ENCODE results near the gene FUCA2. TPM values are rescaled to one million over a fixed set of nuclear protein-coding genes. Genes with fewer than 3 reads are reported as not detected.

The FUCA2 gene
- total RNA-seq, 1 donor from 2014 or later, result 52.3 TPM

DNA sequence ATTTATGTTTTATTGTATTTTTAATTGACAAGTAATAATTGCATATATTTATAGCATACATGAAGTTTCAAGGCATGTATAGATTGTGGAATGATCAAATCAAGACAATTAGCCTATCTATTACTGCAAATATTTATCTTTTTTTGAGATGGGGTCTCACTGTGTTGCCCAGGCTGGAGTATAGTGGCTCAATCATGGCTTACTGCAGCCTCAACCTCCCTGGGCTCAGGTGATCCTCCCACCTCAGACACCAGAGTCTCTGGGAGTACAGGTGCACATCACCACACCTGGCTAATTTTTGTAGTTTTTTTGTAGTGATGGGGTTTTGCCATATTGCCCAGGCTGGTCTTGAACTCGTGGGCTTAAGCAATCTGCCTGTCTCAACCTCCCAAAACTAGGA lies 16.2 kb upstream of the FUCA2 start:
- H3K36me3 Mint-ChIP-seq (ENCODE audit: low read depth), result no peaks in the 10 kb centered on the region
- no peak for TF ChIP-seq CTCF (conservative IDR thresholded peaks at IDR 0.05)
- H3K9me3 Mint-ChIP-seq, result no peaks in the 10 kb centered on the region
- H3K4me1 Mint-ChIP-seq, result no peaks in the 10 kb centered on the region
- no peak overlapping the region for H3K4me3 Mint-ChIP-seq
- no peaks in the 10 kb centered on the region for H3K27me3 Mint-ChIP-seq (ENCODE audit: low read depth)
- no peak for DNase-seq (ENCODE audit: low read depth, low spot score)
- no peak overlapping the region for H3K27ac Mint-ChIP-seq (ENCODE audit: unreplicated experiment)

DNA sequence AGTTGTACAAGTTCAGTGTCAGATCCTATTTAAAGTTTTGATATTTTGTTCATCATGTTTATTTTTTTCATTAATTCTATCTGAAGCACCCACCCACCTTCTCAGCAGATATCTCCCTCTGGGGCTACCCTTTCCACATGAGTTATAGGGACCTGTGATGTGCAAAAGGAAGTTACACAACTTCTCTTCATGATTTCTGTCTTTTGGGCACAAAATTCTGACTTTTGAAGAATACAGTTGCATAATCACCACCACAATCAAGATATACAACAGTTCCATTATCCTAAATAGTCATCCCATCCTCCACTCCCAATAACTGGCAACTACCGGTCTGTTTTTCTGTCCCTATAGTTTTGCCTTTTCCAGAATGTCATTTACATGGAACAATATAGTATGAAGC lies 13.8 kb upstream of the FUCA2 start:
- Mint-ChIP-seq H3K9me3 (no peaks in the 10 kb centered on the region), H3K4me1 (no peaks in the 10 kb centered on the region), H3K27me3 (ENCODE audit: low read depth) (no peaks in the 10 kb centered on the region), H3K36me3 (ENCODE audit: low read depth) (no peaks in the 10 kb centered on the region), H3K27ac (ENCODE audit: unreplicated experiment) (no peak overlapping the region), H3K4me3 (no peak overlapping the region)
- DNase-seq (ENCODE audit: low read depth, low spot score), result no peak
- TF ChIP-seq CTCF (conservative IDR thresholded peaks at IDR 0.05), result no peak

- no peak for DNase-seq (ENCODE audit: low read depth, low spot score)
- Mint-ChIP-seq H3K4me1 (no peaks in the 10 kb centered on the region), H3K36me3 (ENCODE audit: low read depth) (no peaks in the 10 kb centered on the region), H3K4me3 (no peak overlapping the region), H3K27ac (ENCODE audit: unreplicated experiment) (no peak overlapping the region), H3K9me3 (no peaks in the 10 kb centered on the region), H3K27me3 (ENCODE audit: low read depth) (peaks cover 2% of the 10 kb centered on the region)
- no peak for TF ChIP-seq CTCF (conservative IDR thresholded peaks at IDR 0.05)
Observed at GRCh38 chr6:143522039-143522600, 10.6 kb upstream of the FUCA2 start.

DNA sequence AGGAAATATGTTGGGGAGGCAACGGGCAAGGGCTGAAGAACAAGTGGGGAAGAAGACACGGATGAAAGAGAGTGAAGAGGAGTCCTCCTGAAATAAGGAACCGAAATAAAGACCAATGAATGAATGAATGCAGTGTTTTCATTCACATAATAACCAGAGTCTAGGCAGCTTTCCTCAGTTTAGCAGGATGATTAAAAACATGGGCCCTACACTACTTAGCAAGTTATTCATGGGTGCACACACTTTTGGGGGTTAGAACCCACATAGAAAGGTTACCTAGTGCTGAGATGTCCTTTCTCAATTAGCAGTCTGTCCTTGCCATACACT lies 5.9 kb upstream of the FUCA2 start:
- TF ChIP-seq CTCF (conservative IDR thresholded peaks at IDR 0.05), result no peak
- Mint-ChIP-seq H3K27ac (ENCODE audit: unreplicated experiment) (no peak overlapping the region), H3K4me3 (no peak overlapping the region), H3K4me1 (peaks cover 4% of the 10 kb centered on the region), H3K9me3 (peaks cover 2% of the 10 kb centered on the region), H3K27me3 (ENCODE audit: low read depth) (peaks cover 6% of the 10 kb centered on the region), H3K36me3 (ENCODE audit: low read depth) (no peaks in the 10 kb centered on the region)
- no peak for DNase-seq (ENCODE audit: low read depth, low spot score)

DNA sequence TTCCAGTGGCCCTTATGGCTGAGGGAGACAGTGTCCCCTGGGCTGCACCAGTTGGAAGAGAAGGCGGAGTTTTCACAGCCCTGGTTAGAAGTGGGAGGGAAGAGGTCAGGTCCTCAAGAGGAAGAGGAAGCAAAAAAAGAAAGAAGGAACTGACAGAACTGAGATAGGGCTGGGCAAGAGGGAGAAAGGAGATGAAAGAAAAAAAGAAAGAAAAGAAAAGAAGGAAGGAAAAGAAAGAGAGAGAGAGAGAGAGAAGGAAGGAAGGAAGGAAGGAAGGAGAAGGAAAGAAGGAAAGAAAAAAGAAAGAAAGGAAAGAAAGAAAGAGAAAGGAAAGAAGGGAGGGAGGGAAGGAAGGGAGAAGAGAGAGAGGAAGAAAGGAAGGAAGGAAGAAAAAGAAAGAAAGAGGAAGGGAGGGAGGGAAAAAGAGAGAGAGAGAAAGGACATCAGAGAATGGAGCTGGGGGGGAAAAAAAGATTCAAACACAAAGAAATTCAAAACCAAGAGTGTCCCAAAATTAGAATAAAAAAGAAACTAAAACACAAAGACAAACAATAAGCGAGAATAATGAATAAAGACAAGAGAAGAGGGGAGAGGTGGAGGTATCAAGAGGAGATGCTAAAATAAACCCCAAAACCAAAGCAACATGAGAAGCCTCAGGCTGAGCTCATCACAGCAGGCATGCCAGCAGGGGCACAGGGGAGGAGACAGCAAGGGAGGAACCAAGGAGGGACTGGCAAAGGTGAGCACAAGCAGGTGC lies 5.3 kb upstream of the FUCA2 start:
- Mint-ChIP-seq H3K4me3 (no peak overlapping the region), H3K27ac (ENCODE audit: unreplicated experiment) (no peak overlapping the region), H3K4me1 (peaks cover 7% of the 10 kb centered on the region), H3K27me3 (ENCODE audit: low read depth) (peaks cover 6% of the 10 kb centered on the region), H3K9me3 (peaks cover 2% of the 10 kb centered on the region), H3K36me3 (ENCODE audit: low read depth) (no peaks in the 10 kb centered on the region)
- TF ChIP-seq CTCF (conservative IDR thresholded peaks at IDR 0.05), result no peak
- DNase-seq (ENCODE audit: low read depth, low spot score), result no peak

All from neural crest cell (in vitro differentiated cells).